Right atrium auricular region (tissue), 2 donors: ENCODE measurements around the gene ACYP2. TPM values are rescaled to one million over a fixed set of nuclear protein-coding genes. Genes with fewer than 3 reads are reported as not detected.

Experiments used
- DNase-seq: peaks from one replicate; pipeline ENCODE4 v3.0.0-alpha.2; 2019; ENCODE audit warnings: low spot score
- H3K27ac ChIP-seq, 2 donors: fragments of 200-600 bp; sonication (generic); 1 replicate in 1 of 2; 2 replicates in 1 of 2; pipeline ENCODE4 v1.5.1; 2016 to 2019
- H3K27me3 ChIP-seq, 2 donors: fragments of 200-600 bp; sonication (generic); one replicate each; pipeline versions ENCODE4 v1.5.1 to v1.6.0; 2017 to 2019
- H3K36me3 ChIP-seq: fragments of 200-600 bp; sonication (generic); one replicate; pipeline ENCODE4 v1.5.1; 2016
- H3K4me1 ChIP-seq, 2 donors: fragments of 200-600 bp; sonication (generic); one replicate each; pipeline versions ENCODE4 v1.5.1 to v1.6.0; 2017 to 2019
- H3K4me3 ChIP-seq, 2 donors: fragments of 200-600 bp; sonication (generic); 1 replicate in 1 of 2; 2 replicates in 1 of 2; pipeline ENCODE4 v1.5.1; 2017 to 2019; ENCODE audit warnings: mild to moderate bottlenecking in 1 of 2, moderate library complexity in 1 of 2
- H3K9me3 ChIP-seq, 2 donors: fragments of 200-600 bp; sonication (generic); one replicate each; pipeline ENCODE4 v1.5.1; 2019
- CTCF ChIP-seq, 2 donors: fragments of 200-600 bp; sonication (generic); IDR thresholded peaks; one replicate each; pipeline ENCODE4 v1.5.1; 2019; ENCODE audit warnings: antibody characterized with exemption in 2 of 2
- total RNA-seq, 2 donors: library from RNA; depleted of rRNA; stranded (reverse); fragments of >200 nt; gene quantifications; one replicate each; pipeline ENCODE4 v1.1.0, GENCODE V29; 2016

Gene ACYP2
- total RNA-seq, 2 donors from 2014 or later = 32.7 to 48.1 TPM

GRCh38 chr2:54255230-54256090 lies 140.0 kb downstream of the ACYP2 start:
- Histone ChIP-seq H3K9me3 (no peaks in the 10 kb centered on the region), H3K27ac (no peak overlapping the region), H3K4me3 (no peak overlapping the region), H3K36me3 (no peaks in the 10 kb centered on the region), H3K27me3 (no peaks in the 10 kb centered on the region), H3K4me1 (no peaks in the 10 kb centered on the region)
- TF ChIP-seq CTCF (IDR thresholded peaks at IDR 0.05) = no peak
- DNase-seq = no peak

GRCh38 chr2:54256091-54256694 lies 140.8 kb downstream of the ACYP2 start, which contains the start of gene TSPYL6:
TSS of gene TSPYL6 (minus strand) at chr2:54256229. CDS start at chr2:54256151, 78 bp downstream.
- no peak within 1 kb of the TSS for H3K4me3 ChIP-seq
- no peaks in the 10 kb centered on the region for H3K27me3 ChIP-seq
- H3K9me3 ChIP-seq = no peaks in the 10 kb centered on the region
- DNase-seq = no peak
- H3K4me1 ChIP-seq = no peaks in the 10 kb centered on the region
- no peaks in the 10 kb centered on the region for H3K36me3 ChIP-seq
- TF ChIP-seq CTCF (IDR thresholded peaks at IDR 0.05) = no peak
- no peak within 1 kb of the TSS for H3K27ac ChIP-seq

GRCh38 chr2:54258166-54258565 lies 142.8 kb downstream of the ACYP2 start:
- DNase-seq = no peak
- no peaks in the 10 kb centered on the region for H3K36me3 ChIP-seq
- H3K27me3 ChIP-seq = no peaks in the 10 kb centered on the region
- no peaks in the 10 kb centered on the region for H3K4me1 ChIP-seq
- no peak overlapping the region for H3K27ac ChIP-seq
- no peak for TF ChIP-seq CTCF (IDR thresholded peaks at IDR 0.05)
- no peak overlapping the region for H3K4me3 ChIP-seq
- H3K9me3 ChIP-seq = no peaks in the 10 kb centered on the region

GRCh38 chr2:54259413-54260240 lies 144.2 kb downstream of the ACYP2 start:
- Histone ChIP-seq H3K4me1 (no peaks in the 10 kb centered on the region), H3K36me3 (no peaks in the 10 kb centered on the region), H3K9me3 (no peaks in the 10 kb centered on the region), H3K27me3 (no peaks in the 10 kb centered on the region), H3K27ac (no peak overlapping the region), H3K4me3 (no peak overlapping the region)
- DNase-seq = no peak
- no peak for TF ChIP-seq CTCF (IDR thresholded peaks at IDR 0.05)

- Histone ChIP-seq H3K27me3 (no peaks in the 10 kb centered on the region), H3K36me3 (no peaks in the 10 kb centered on the region), H3K4me3 (no peak overlapping the region), H3K27ac (no peak overlapping the region), H3K4me1 (no peaks in the 10 kb centered on the region), H3K9me3 (no peaks in the 10 kb centered on the region)
- no peak for DNase-seq
- no peak for TF ChIP-seq CTCF (IDR thresholded peaks at IDR 0.05)
Measured at GRCh38 chr2:54260241-54260595, 144.8 kb downstream of the ACYP2 start.
